VCaP (cell line): ENCODE measurements around the gene SNAI3.

Experiments
- H3K27ac ChIP-seq: fragments of 450-650 bp; 2 replicates; pipeline ENCODE4 v1.5.1; 2017
- TF ChIP-seq, protein P1 (sequence below): fragments of 450-650 bp; conservative IDR thresholded peaks from 2 replicates; pipeline ENCODE4 v1.5.1; 2017; ENCODE audit warnings: mild to moderate bottlenecking, moderate library complexity

The SNAI3 gene

DNA sequence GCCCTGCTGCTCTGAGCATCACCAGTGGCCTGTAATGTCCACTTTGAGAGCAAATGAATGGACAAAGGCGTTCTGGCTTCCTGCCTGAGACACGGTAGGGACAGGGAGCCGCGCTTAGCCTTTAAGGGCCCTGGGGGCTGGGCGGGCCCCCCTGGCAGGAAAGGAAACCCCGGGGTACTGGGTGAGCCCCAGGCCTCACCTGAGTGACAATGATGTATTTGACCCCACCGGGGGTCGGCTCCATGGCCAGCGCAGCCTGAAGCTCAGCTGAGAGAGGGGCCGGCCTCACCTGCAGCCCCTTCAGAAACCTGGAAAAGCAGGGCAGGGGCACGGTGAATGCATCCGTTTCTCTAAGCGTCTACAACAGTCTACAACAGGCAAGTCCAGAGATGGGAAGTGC, 33.2 kb downstream of the SNAI3 start:
- TF ChIP-seq, protein P1, sequence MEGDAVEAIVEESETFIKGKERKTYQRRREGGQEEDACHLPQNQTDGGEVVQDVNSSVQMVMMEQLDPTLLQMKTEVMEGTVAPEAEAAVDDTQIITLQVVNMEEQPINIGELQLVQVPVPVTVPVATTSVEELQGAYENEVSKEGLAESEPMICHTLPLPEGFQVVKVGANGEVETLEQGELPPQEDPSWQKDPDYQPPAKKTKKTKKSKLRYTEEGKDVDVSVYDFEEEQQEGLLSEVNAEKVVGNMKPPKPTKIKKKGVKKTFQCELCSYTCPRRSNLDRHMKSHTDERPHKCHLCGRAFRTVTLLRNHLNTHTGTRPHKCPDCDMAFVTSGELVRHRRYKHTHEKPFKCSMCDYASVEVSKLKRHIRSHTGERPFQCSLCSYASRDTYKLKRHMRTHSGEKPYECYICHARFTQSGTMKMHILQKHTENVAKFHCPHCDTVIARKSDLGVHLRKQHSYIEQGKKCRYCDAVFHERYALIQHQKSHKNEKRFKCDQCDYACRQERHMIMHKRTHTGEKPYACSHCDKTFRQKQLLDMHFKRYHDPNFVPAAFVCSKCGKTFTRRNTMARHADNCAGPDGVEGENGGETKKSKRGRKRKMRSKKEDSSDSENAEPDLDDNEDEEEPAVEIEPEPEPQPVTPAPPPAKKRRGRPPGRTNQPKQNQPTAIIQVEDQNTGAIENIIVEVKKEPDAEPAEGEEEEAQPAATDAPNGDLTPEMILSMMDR = no peak
- no peak overlapping the region for H3K27ac ChIP-seq

DNA sequence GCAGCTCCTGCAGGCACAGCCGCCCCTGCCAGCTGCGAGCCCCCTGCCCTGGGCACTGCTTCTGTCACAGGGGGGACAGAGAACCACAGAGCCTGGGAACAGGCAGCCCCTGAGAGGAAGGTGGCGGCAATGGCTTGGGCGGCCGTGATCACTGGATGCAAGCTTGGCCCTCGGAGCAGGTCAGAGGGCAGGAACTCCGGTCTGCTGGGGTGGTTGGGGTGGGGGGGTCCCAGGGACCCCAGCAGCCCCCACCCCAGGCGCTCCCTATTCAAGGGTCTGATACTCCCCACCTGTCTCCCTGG, 33.6 kb downstream of the SNAI3 start:
- TF ChIP-seq, protein P1 = no peak
- no peak overlapping the region for H3K27ac ChIP-seq

DNA sequence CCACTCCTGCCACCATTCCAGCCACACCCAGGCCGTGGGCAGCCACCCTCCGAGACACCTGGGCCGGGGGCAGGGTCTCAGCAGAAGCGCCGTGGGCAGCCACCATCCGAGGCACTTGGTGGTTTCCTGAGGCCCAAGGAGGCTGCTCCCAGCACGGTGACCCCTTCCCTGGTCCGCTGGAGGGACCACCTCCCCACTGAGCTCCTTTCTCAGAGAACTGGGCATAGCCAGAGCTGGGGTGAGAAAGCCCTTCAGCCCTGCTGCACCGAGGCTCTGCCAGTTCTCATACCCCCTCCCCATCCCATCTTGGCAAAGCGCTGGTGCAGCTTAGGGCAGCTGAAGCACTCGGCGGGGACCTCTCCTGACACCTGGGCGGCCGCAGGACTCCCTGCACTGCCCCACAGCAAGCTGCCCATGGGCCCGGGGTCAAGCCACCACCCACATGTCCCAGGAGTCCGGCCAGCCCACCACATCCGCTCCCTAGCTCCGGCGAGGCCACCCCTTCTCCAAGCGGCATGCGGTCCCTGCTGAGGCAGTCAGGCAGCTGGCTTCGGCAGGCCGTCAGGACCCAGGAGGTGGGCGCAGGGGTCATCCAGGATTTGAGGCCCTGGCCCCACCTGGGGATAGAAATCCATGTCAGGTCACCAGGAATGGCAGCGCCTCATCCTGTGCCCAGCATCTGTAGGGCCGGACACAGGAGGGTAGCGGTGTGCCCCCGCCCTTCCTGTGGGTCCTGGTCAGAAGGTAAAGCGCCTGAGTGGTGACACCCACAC, 34.1 kb downstream of the SNAI3 start:
- TF ChIP-seq, protein P1 = no peak
- no peak overlapping the region for H3K27ac ChIP-seq

DNA sequence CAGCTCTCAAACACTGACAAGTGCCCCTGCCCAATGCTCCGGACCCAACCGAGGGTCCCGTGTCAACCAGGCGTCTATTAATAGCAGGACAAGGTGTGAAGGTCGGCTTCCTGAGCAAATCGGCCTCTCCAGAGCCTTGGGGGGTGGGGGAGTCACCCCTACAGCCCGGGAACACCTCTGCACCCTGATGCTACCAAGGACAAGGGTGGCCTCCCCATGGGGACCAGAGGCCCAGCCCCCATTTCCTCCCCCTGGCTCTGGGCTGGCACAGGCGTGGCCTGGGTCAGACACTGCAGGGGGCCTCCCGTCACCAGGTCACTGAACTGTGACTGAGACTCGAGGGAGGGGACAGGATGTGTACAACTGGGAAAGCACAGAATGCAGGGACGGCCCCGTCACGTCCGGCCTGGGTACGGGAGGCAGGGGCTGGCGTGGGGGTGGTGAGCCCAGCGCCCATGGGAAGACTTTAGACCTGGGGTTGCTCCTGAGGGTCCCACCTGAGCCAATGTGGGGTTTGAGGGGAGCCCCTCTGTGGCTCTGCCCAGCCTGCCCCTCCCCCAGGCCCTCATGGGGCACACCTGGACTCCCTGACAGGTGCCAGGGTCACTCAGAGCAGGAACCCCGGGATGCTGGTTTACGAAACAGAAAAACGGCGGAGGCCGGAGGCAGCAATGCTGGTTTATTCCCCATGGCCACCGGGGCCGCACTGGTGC, 34.9 kb downstream of the SNAI3 start:
- no peak overlapping the region for H3K27ac ChIP-seq
- TF ChIP-seq, protein P1 = no peak

DNA sequence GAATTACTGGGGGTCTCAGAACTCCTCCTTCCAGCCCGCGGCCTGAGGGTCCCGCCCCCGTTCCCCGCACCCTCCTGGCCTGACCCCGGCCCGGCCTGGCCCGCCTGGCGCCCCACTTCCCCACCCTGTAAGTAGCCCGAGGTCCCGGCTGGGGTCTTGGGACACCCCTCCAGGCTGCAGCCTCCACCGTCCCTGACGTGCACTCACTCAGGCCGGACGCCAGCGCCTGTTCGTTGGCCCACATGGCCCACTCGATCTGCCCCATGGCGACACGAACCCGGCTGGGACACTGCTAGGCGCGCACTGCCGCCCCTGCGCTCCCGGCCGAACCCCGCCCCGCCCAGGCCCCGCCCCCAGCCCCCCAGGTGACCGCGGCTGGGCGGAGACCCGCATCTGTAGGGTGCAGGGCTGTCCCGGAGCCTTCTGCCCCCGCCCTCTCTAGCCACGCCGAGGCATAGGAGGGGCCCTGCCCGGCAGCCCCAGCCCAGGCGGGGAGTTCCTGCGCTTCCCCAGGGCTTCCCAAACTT, 35.5 kb downstream of the SNAI3 start, which contains the start of gene CYBA:
Gene CYBA (minus strand): TSS at position 305 of the 527 bp plus-strand sequence. CDS start 40 bp downstream, at position 265.
- TF ChIP-seq, protein P1 = no peak
- H3K27ac ChIP-seq = no peak within 1 kb of the TSS

DNA sequence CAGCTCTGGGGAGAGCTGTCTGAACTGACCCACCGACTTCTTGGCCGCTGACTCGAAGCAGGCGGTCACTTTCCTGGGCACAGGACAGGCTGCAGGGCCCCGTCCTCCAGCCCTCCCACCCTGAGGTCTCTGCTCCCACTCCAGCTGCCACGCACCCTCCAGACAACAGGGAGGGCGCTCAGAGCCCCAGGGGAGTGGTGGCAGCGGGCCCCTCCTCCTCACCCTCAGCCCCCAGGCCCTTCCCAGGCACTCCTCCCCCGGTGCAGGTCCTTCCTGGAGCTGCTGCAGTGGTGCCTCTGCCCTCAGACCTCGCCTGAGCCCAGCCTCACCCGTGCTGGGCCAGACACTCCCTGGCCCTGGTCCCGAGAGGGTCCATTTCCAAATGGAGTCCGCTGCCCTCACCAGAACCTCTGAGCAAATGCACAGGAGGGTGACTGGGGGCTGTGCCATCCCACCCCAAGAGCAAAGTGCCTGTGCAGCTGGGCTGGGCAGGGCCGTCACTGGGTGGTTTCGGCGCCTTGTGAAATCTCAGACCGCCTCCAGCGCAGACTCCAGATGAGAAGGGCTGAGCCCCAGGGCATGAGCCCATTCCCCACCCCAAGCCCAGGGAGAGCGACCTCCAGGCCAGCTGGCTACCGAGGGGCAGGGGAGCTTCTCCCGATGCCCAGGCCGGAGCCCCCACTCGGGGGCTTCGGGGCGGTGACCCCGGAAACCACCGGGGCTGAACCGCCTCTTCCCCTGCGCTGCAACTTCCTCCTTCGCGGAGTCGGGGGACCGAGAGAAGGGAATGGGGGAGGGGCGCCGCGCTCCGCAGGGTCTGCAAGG, 36.2 kb downstream of the SNAI3 start:
- H3K27ac ChIP-seq = no peak overlapping the region
- TF ChIP-seq, protein P1 = no peak
